KG1 (cell line): Measurements from ENCODE around the gene LDLRAD3.

Source experiments
- DNase-seq: peaks from one replicate; lab custom pipeline; 2025; lab: John Stamatoyannopoulos, UW

Gene LDLRAD3

DNA sequence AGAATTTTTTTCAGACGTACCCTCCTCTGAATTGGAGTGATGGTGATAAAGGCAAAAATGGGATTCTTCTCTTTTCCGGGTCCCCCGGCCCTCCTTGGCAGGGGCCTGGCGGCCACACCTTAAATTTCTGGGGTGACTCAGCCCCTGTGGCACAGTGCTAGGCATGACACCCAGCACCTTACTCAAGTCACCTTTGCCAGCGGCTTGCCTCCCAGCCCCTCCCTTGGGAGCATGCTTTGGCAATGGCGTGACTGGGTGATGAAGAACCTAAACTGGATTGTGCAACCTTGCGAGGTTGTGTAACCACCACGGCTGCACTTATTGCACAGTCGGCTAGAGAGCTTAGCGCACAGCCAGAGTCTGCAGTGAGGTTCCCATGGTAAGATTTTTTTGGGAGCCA, 16.2 kb upstream of the LDLRAD3 start:
- no peak for DNase-seq

DNA sequence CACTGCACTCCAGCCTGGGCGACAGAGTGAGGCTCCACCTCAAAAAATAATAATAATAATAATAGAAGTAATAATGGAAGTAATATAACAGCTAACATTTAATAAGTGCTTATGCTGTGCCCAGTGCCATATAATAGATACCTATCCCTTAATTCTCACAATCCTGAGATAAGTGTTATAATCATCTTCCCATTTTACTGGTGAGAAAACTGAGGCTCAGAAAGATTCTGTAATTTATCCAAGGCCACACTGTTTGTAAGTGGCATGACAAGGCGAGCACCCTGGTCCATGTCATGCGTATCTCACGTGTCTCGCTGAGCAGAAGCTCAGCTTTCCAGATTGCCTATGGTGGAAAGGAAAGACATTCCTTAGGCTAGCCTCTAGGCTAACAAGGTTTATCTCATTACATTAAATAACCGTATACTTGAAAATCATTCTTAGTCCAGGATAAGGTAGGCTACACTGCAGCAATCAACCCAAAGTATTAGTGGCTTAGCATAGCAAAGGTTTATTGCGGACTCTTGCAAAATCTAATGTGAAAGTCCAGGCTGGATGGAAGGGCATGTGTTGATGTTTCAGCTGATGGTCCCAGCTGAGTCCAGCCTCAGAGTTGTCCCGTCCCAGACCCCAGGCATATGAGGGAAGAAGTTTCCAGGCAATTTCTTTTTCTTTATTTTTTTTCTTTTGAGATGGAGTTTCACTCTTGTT, 15.0 kb upstream of the LDLRAD3 start:
- no peak for DNase-seq

- no peak for DNase-seq
These were observed 13.4 kb upstream of the LDLRAD3 start for GRCh38 chr11:35930466-35930865.

DNA sequence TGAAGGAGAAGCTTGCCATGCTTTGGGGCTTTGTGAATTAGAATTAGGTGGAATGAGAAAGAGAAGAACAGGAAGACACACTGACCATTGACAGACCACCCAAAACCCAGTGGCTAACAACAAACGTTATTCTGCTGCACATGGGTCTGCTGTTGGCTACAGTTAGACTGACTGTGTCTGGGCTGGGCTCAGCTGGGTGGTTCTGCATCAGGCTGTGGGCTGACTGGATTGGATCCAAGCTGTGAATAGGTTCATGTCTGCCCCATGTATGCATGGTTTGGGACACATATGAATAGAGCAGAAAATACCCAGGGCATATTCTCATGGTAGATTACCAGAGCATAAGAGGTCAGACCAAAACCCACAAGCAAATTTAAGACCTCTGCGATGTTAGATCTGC, 11.7 kb upstream of the LDLRAD3 start:
- no peak for DNase-seq

- DNase-seq: no peak
These were observed 11.1 kb upstream of the LDLRAD3 start for GRCh38 chr11:35932681-35933319.

DNA sequence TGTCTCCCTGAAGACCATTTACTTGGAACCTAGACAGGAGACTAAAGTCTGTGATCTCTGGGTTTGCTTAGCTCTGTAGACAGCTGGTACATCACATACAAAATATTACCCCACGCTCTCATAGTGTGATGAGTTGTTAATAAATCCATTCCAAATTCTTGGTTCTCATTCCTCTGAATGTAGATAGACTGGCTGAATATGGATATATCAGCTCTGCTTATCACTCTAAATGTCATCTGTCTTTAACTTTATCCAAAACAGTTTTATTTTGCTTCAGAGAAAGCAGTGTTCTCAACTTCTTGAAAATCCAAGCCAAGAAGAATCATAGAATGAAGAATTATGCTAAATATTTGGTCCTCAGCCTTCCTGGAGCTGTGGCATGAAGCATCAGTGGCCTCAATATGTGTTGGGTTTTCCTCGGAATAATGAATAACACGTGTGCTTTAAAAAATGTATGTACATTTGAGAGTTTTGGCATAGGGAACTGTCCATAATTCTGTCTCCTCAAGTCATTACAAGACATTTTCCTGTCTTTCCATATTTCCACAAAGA, 10.5 kb upstream of the LDLRAD3 start:
- DNase-seq: no peak

DNA sequence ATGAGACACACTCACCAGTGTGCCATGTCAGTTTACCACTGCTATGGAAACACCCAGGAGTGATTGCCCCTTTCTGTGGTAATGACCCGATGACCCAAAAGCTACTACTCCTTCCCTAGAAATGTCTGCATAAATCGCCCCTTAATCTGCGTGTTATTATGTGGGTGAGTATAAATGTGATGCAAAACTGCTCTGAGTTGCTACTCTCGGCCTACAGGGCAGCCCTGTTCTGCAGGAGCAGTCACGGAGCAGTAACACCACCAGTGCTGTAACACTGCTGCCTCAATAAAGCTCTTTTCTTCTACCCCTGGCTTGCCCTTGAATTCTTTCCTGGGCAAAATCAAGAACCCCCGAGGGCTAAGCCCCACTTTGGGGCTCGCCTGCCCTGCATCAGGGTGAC, 9.6 kb upstream of the LDLRAD3 start:
- no peak for DNase-seq

GRCh38 chr11:35934981-35935380, 8.9 kb upstream of the LDLRAD3 start:
- no peak for DNase-seq

DNA sequence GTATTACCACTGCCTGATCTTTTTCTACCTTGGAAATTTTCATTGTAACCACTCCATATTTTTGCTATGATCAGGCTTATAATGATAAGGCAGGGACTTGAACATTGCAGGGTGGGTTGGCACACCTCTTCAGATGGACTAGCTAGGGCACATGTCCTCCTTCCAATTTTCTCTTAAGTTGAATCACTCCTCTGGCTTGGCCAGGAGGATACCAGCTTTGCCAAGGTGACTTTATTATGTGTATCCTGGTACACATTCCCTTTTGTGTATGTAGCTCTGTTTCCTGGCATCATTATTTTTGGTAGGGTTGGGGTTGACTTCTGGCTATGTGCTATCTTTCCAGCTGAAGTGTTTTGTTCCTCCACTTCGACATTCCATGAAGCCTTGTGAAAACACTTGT, 8.5 kb upstream of the LDLRAD3 start:
- no peak for DNase-seq

- DNase-seq: no peak
These were observed 6.8 kb upstream of the LDLRAD3 start for GRCh38 chr11:35937111-35937510.

GRCh38 chr11:35937700-35938099, 6.2 kb upstream of the LDLRAD3 start:
- DNase-seq: no peak

DNA sequence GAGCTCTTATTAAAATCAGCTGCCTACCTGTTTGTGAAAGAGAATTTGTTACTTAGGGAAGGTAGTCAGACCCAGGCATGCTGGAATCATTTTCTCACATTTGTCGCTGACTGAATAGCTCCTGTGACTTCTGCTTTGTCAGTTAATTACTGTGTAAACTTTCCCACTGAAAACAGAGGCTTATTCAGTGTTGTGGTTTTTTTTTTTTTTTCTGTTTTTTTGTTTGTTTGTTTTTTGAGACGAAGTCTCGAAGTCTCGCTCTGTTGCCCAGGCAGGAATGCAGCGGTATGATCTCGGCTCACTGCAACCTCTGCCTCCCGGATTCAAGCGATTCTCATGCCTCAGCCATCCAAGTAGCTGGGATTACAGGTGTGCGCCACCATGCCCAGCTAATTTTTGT, 5.6 kb upstream of the LDLRAD3 start:
- DNase-seq: no peak

DNA sequence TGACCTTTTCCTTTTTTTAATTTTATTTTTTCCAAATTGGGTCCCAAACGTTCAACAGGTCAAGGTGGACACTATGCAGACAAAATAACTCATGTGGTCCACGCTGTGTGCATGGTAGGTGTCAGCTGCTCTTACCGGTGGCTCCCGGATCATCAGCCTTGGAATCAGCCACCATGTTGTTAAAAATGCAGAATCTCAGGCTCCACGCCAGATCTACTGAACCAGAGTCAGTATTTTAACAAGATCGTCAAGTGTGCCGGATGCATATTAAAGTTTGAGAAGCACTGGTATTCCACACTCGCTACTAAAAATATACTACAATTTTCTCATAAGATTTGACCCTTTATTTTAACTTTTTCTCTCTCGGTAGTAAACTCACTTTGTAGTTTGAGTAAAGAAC, 553 bp upstream of the LDLRAD3 start:
- no peak for DNase-seq

- DNase-seq: no peak
These were observed 758 bp downstream of the LDLRAD3 start for GRCh38 chr11:35944503-35945136.

DNA sequence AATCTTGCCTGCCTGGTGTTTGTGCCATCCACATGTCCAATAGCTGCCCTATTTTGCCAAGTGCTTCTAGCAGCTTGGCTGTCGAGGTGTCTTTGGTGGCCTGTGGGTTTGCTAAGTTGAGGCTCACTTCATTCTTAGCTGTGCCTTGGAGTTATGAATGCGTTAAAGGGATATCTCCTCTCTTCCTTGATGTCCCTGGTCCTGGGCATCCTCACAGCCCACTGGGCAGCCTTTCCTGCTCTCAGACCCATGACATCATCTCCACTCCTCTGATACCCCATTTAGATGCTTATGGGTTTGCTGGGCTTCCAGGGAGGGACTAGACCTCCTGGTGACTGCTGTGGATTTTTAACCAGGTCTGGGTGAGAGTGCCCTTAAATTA, 1.3 kb downstream of the LDLRAD3 start:
- no peak for DNase-seq

- no peak for DNase-seq
These were observed 2.9 kb downstream of the LDLRAD3 start for GRCh38 chr11:35946766-35947165.

DNA sequence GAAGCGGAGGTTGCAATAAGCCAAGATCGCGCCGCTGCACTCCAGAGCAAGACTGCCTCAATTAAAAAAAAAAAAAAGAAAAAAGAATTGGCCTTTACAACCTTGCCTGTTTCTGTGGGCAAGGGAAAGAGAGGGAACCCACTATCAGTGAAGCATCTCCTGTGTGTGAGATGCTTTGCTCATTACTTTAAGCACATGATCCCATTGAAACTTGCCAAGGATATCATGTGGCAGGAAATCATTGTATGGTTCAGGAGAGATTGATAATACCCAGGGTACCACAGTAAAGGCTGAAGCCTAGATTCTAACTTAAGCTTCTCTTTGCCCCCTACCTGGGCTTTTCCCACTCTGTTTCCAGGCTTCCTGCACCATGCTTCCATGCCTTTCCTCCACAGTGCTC, 3.6 kb downstream of the LDLRAD3 start:
- no peak for DNase-seq

DNA sequence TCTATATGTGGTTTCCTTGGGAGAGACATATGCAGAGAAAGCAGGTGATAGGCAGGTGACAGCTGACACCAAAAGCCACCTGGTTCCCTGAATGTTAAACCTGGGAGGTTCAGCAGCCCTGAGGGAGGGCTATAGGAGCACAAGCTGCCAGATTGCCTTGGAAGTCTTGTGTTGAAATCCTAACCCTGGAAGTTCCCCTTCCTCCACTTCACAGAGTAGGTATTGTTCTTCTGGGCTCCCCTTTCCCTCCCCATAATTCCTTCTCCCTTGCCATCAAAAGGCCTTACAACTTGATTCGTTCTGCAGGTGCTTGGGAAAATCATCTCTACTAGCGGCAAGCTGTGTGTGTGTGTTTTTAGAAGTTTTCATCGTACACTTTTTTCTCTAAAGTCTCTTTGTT, 5.4 kb downstream of the LDLRAD3 start:
- no peak for DNase-seq

GRCh38 chr11:35950082-35950481, 6.2 kb downstream of the LDLRAD3 start:
- no peak for DNase-seq

DNA sequence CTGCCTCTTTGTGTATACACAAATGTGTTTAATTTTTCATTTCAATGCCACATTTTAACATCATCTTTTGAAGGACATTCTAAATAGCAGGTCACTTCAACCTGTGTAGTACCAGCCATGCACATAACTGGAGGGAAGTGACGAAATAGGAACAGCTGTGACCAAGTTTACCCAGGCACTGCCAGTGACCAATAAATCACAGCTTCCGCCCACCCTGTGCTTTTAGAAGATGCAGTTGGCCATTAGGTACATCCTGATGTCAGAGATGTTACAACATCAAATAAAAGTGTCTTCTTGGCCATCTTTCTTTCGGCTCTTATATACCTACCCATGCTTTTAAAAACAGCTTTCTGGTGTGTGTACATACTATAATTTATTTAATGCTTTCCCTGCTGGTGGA, 7.8 kb downstream of the LDLRAD3 start:
- DNase-seq: no peak

DNA sequence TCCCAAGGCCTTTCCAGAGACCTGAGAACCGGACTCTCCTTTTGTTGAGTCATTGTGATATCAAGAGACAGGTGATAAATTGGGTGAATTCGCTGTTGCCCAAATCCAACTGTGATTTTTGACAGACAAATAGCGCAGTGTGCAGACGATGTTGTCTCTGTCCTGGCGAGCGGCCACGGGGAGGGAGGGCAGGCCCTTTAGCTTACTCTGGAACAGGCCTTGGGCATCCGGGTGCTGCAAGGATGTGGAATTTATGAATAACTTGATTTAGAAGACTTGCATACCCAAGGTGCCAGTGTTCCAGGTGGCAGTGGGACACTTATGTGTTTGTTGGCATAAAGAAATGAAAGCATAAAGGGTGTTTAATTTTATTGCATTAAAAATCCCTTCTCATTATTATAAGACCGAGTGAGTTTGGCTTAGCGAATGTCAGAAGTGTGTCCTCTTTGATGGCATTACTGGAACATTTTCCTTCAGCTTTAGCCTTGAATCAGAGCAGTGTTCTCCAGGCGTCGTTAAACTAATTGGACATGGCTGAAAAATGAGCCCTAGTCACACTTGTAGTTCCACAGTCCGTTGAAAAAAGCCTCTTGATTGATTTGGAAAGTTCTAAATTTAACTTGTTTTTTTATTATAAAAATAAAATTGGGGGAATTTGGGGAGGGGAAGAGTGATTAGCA, 9.4 kb downstream of the LDLRAD3 start:
- no peak for DNase-seq

GRCh38 chr11:35954205-35954604, 10.3 kb downstream of the LDLRAD3 start:
- DNase-seq: no peak

- DNase-seq: no peak
These were observed 11.8 kb downstream of the LDLRAD3 start for GRCh38 chr11:35955636-35956035.
